Heart left ventricle (tissue), 16 donors: Measurements from ENCODE around the gene NECTIN4. TPM values are rescaled to one million over a fixed set of nuclear protein-coding genes. Genes with fewer than 3 reads are reported as not detected.
"Not testable (repeated sequence)": the region's sequence is repeated elsewhere in the genome, so short reads cannot be mapped to it uniquely, and the experiment has no call there.

Experiments used
- ATAC-seq, 4 donors: fragments of 200-7000 bp; cut with Tn5 transposase; one replicate each; pipeline ENCODE4 v1.9.1; 2020 to 2022; ENCODE audit warnings: moderate library complexity in 4 of 4, mild to moderate bottlenecking in 3 of 4, moderate number of reproducible peaks in 1 of 4
- DNase-seq, 5 donors: peaks; one replicate each; pipeline ENCODE4 v3.0.0-alpha.2; 2020
- H3K27ac ChIP-seq, 12 donors: fragments of 200-600 bp; sonication (generic) in 4 of 12; one replicate each; pipeline versions ENCODE4 v1.5.0 to v1.8.0; 2016 to 2022; ENCODE audit warnings: mild to moderate bottlenecking in 2 of 12
- H3K27me3 ChIP-seq, 9 donors: fragments of 200-600 bp; sonication (generic) in 2 of 9; one replicate each; pipeline versions ENCODE4 v1.5.1 to v1.8.0; 2016 to 2022; ENCODE audit warnings: mild to moderate bottlenecking in 3 of 9
- H3K36me3 ChIP-seq, 9 donors: fragments of 200-600 bp; sonication (generic) in 2 of 9; one replicate each; pipeline versions ENCODE4 v1.5.0 to v1.8.0; 2018 to 2022; ENCODE audit warnings: mild to moderate bottlenecking in 2 of 9
- H3K4me1 ChIP-seq, 12 donors: fragments of 200-600 bp; sonication (generic) in 4 of 12; one replicate each; pipeline versions ENCODE4 v1.5.0 to v1.8.0; 2016 to 2022; ENCODE audit warnings: mild to moderate bottlenecking in 3 of 12
- H3K4me3 ChIP-seq, 12 donors: fragments of 200-600 bp; sonication (generic) in 4 of 12; one replicate each; pipeline versions ENCODE4 v1.5.0 to v1.8.0; 2017 to 2022; ENCODE audit warnings: mild to moderate bottlenecking in 9 of 12, moderate library complexity in 4 of 12
- H3K9me3 ChIP-seq, 12 donors: fragments of 200-600 bp; sonication (generic) in 4 of 12; one replicate each; pipeline versions ENCODE4 v1.5.0 to v1.8.0; 2016 to 2022; ENCODE audit warnings: mild to moderate bottlenecking in 1 of 12
- CTCF ChIP-seq, 12 donors: fragments of 200-600 bp; sonication (generic) in 4 of 12; IDR thresholded peaks; one replicate each; pipeline versions ENCODE4 v1.5.0 to v1.8.0; 2018 to 2022; ENCODE audit warnings: antibody characterized with exemption in 12 of 12, mild to moderate bottlenecking in 5 of 12
- POLR2A ChIP-seq, 2 donors: fragments of 450-650 bp; IDR thresholded peaks; one replicate each; pipeline ENCODE4 v1.6.1; 2017; ENCODE audit warnings: antibody characterized with exemption in 2 of 2, mild to moderate bottlenecking in 2 of 2, moderate library complexity in 2 of 2
- WGBS, 4 donors: extraction: QIAGEN DNeasy Blood & Tissue Kit in 2 of 4; methylation state at CpG; one replicate each; pipeline versions ENCODE4 v1.1.5 to v1.1.7; 2013 to 2018; 5-methylcytosine and 5-hydroxymethylcytosine counted together
- intact Hi-C, 10 donors: fragments of 100-400 bp; cut with DNase I; formaldehyde crosslinking; loops; one replicate each; pipeline versions ENCODE4 v1.11.1 to v1.14.2; 2022
- polyA plus RNA-seq, 2 donors: library from polyadenylated mRNA; stranded (reverse); fragments of 200-250 nt; gene quantifications; one replicate each; pipeline ENCODE4 v1.2.3, GENCODE V29; 2013
- total RNA-seq, 9 donors: library from RNA; depleted of rRNA in 2 of 9; stranded (reverse); fragments of >200 nt in 2 of 9; fragmentation: NEBNext Ultra II Directional in 3 of 9; extraction: Animal tissue kit (Norgen Biotek cat#: 25700) in 3 of 9; gene quantifications; one replicate each; pipeline versions ENCODE4 v1.1.0 to v1.2.4, GENCODE V29; 2016 to 2023
- donor health status: ischemic (EF 13 %, LVEDD 7.1; RV severe dilation, severe dysfunction).
- donor health status: healthy with polysubstance abuse.
- donor health status: DM: no; HTN: yes; CAD: no.
- donor health status: DM: no; HTN: no; CAD: no.
- donor health status: ischemic (EF 25% LVEDD 6.9; RV normal size, moderate dysfunction).
- donor health status: ischemic (EF 25% LVEDD 5.7; RV mildly dilated, moderate dysfunction).
- donor health status: healthy.
- donor health status: DM: yes; HTN: yes; CAD: no.
- donor health status: ischemic (EF 35%, LVEDD 5.7; RV mildly dilated, moderate dysfunction).
- donor health status: nonischemic (EF 11% LVEDD 7.7; RV severe dilation, severe dysfunction).
- donor health status: DM: yes; HTN: yes; CAD: no.
- donor health status: PGD.
- donor health status: ischemic (EF 29% LVEDD 5.4; RV normal size, mild dysfunction).
- donor health status: nonischemic (EF 23%, LVEDD 6.1; RV moderate dilation, normal function).

Gene NECTIN4
- total and polyA plus RNA-seq, 11 donors, result 0.03 to 0.53 (median 0.07) TPM; not detected in 8

GRCh38 chr1:161031874-161032273 is 57.5 kb downstream of the NECTIN4 start:
- Histone ChIP-seq H3K4me1 (peaks cover 0 to 9% (median 0%) of the 10 kb centered on the region in 12 donors), H3K27ac (no peak overlapping the region), H3K36me3 (no peaks in the 10 kb centered on the region), H3K4me3 (no peak overlapping the region), H3K27me3 (no peaks in the 10 kb centered on the region), H3K9me3 (no peaks in the 10 kb centered on the region)
- ATAC-seq (no peak), DNase-seq (no peak)
- no peak for TF ChIP-seq CTCF (IDR thresholded peaks at IDR 0.05)
- TF ChIP-seq POLR2A (IDR thresholded peaks at IDR 0.05), result no peak
- WGBS, 4 donors, result 66 to 82% (median 79%) methylated on average over 2 of the region's 2 CpGs
- intact Hi-C loops, result no loop called here

- 93 to 98% (median 97%) methylated on average over 27 to 32 of the region's 32 CpGs for WGBS, 4 donors
- H3K27ac ChIP-seq, DNase-seq, H3K4me1 ChIP-seq, H3K27me3 ChIP-seq, ATAC-seq, H3K36me3 ChIP-seq, H3K9me3 ChIP-seq, intact Hi-C loops, H3K4me3 ChIP-seq: not testable (repeated sequence)
These were observed 59.9 kb downstream of the NECTIN4 start for GRCh38 chr1:161029466-161029865.

- DNase-seq, H3K36me3 ChIP-seq, intact Hi-C loops, H3K27ac ChIP-seq, H3K27me3 ChIP-seq, ATAC-seq, H3K4me1 ChIP-seq, H3K9me3 ChIP-seq, H3K4me3 ChIP-seq: not testable (repeated sequence)
- WGBS, 4 donors, result 74 to 89% (median 82%) methylated on average over 1 of the region's 1 CpG
These were observed 62.4 kb downstream of the NECTIN4 start for GRCh38 chr1:161026954-161027353.

GRCh38 chr1:161022432-161022831 is 66.9 kb downstream of the NECTIN4 start:
- H3K4me1 ChIP-seq, result peaks cover 0 to 41% (median 19%) of the 10 kb centered on the region in 12 donors
- DNase-seq, H3K36me3 ChIP-seq, H3K27ac ChIP-seq, H3K4me3 ChIP-seq, H3K27me3 ChIP-seq, H3K9me3 ChIP-seq, ATAC-seq, intact Hi-C loops: not testable (repeated sequence)
- 89 to 95% (median 93%) methylated on average over 12 of the region's 12 CpGs for WGBS, 4 donors

- Histone ChIP-seq H3K36me3 (no peaks in the 10 kb centered on the region), H3K27me3 (peaks cover 0 to 4% (median 0%) of the 10 kb centered on the region in 9 donors), H3K9me3 (no peaks in the 10 kb centered on the region), H3K4me1 (peaks cover 0 to 45% (median 19%) of the 10 kb centered on the region in 12 donors), H3K27ac (no peak overlapping the region), H3K4me3 (peak overlapping the region in 2 of 12 donors; percentile 58 to 66)
- TF ChIP-seq POLR2A (IDR thresholded peaks at IDR 0.05) (no peak), CTCF (IDR thresholded peaks at IDR 0.05) (no peak)
- ATAC-seq, result no peak
- intact Hi-C loops, result loop anchor here in 2 of 10 donors (2.0 kb wide), 1 partner anchor 23 kb away; the partner anchor contains the start of gene USF1 (in 2 of the 2)
- no peak for DNase-seq
- 88 to 97% (median 94%) methylated on average over 2 of the region's 2 CpGs for WGBS, 4 donors
These were observed 67.4 kb downstream of the NECTIN4 start for GRCh38 chr1:161021970-161022353.
